Left kidney (tissue), 1 donor: ENCODE results near the gene RNF220. TPM values are rescaled to one million over a fixed set of nuclear protein-coding genes. Genes with fewer than 3 reads are reported as not detected.

Experiments used
- polyA plus RNA-seq: library from polyadenylated mRNA; unstranded; fragments of 120-200 nt; gene quantifications from one replicate; pipeline ENCODE4 v1.2.1, GENCODE V29; 2013; ENCODE audit not compliant: insufficient read length

Gene RNF220
- polyA plus RNA-seq, 1 donor = 80.5 TPM

Other genes with a start within 250 kb of the RNF220 start
- 77.4 TPM for gene DMAP1, start 191.8 kb upstream of the RNF220 start, polyA plus RNA-seq
- 78.9 TPM for gene ERI3, start 50.0 kb upstream of the RNF220 start, polyA plus RNA-seq